ENCODE measurements around the gene CDCA3.

CDCA3 gene

GRCh38 chr12:6826734-6827436, 24.2 kb downstream of the CDCA3 start:
- H3K4me3 ChIP-seq (ENCODE audit: low read depth, low read length), result no peak overlapping the region
- no peak for TF ChIP-seq MAX (IDR thresholded peaks at IDR 0.05; ENCODE audit: low read depth, low read length)
- TF ChIP-seq CTCF (IDR thresholded peaks at IDR 0.05; ENCODE audit: low read depth, low read length), result no peak
- no peak for TF ChIP-seq MYC (IDR thresholded peaks at IDR 0.05; ENCODE audit: low read depth, low read length)
- TF ChIP-seq POLR2A (IDR thresholded peaks at IDR 0.05; ENCODE audit: extremely low read depth, insufficient read length), result no peak
- DNase-seq (ENCODE audit: low read depth), result no peak

GRCh38 chr12:6826125-6826733, 24.9 kb downstream of the CDCA3 start:
- no peak for DNase-seq (ENCODE audit: low read depth)
- no peak for TF ChIP-seq POLR2A (IDR thresholded peaks at IDR 0.05; ENCODE audit: extremely low read depth, insufficient read length)
- no peak for TF ChIP-seq CTCF (IDR thresholded peaks at IDR 0.05; ENCODE audit: low read depth, low read length)
- no peak for TF ChIP-seq MYC (IDR thresholded peaks at IDR 0.05; ENCODE audit: low read depth, low read length)
- no peak for TF ChIP-seq MAX (IDR thresholded peaks at IDR 0.05; ENCODE audit: low read depth, low read length)
- H3K4me3 ChIP-seq (ENCODE audit: low read depth, low read length), result no peak overlapping the region

GRCh38 chr12:6825398-6826124, 25.5 kb downstream of the CDCA3 start:
- TF ChIP-seq POLR2A (IDR thresholded peaks at IDR 0.05; ENCODE audit: extremely low read depth, insufficient read length) (no peak), MAX (IDR thresholded peaks at IDR 0.05; ENCODE audit: low read depth, low read length) (0 out of 2 replicates have a peak, but pooled peaks have one; percentile 11), CTCF (IDR thresholded peaks at IDR 0.05; ENCODE audit: low read depth, low read length) (peak; percentile 89), MYC (IDR thresholded peaks at IDR 0.05; ENCODE audit: low read depth, low read length) (peak; percentile 69)
- H3K4me3 ChIP-seq (ENCODE audit: low read depth, low read length), result no peak overlapping the region

GRCh38 chr12:6824901-6825381, 26.1 kb downstream of the CDCA3 start:
- DNase-seq (ENCODE audit: low read depth), result no peak
- no peak overlapping the region for H3K4me3 ChIP-seq (ENCODE audit: low read depth, low read length)
- TF ChIP-seq MAX (IDR thresholded peaks at IDR 0.05; ENCODE audit: low read depth, low read length) (no peak), CTCF (IDR thresholded peaks at IDR 0.05; ENCODE audit: low read depth, low read length) (no peak), POLR2A (IDR thresholded peaks at IDR 0.05; ENCODE audit: extremely low read depth, insufficient read length) (no peak), MYC (IDR thresholded peaks at IDR 0.05; ENCODE audit: low read depth, low read length) (no peak)

More at GRCh38 chr12:6825398-6826124, 25.5 kb downstream of the CDCA3 start:
- peak; percentile 81 for DNase-seq (ENCODE audit: low read depth)

- no peak for TF ChIP-seq MAX (IDR thresholded peaks at IDR 0.05; ENCODE audit: low read depth, low read length)
- no peak for TF ChIP-seq POLR2A (IDR thresholded peaks at IDR 0.05; ENCODE audit: extremely low read depth, insufficient read length)
- TF ChIP-seq CTCF (IDR thresholded peaks at IDR 0.05; ENCODE audit: low read depth, low read length), result no peak
- TF ChIP-seq MYC (IDR thresholded peaks at IDR 0.05; ENCODE audit: low read depth, low read length), result no peak
- no peak for DNase-seq (ENCODE audit: low read depth)
- no peak overlapping the region for H3K4me3 ChIP-seq (ENCODE audit: low read depth, low read length)
Observed at GRCh38 chr12:6824085-6824775, 26.9 kb downstream of the CDCA3 start.

Data from NB4 (cell line).